Measurements from ENCODE around the gene ESRP2.
A peak's percentile ranks its signal among the peaks of the same experiment; 100 is the strongest.

The ESRP2 gene

GRCh38 chr16:68264128-68265077, 28.5 kb upstream of the ESRP2 start, which contains the start of gene SLC7A6:
SLC7A6 (plus strand) TSS chr16:68264526; CDS start chr16:68274727, 10,201 bp downstream.
- no peaks in the 10 kb centered on the region for H3K9me3 ChIP-seq (ENCODE audit: control insufficient read depth, low read length)
- peak within 1 kb of the TSS; percentile 50 for H3K9ac ChIP-seq
- peak within 1 kb of the TSS; percentile 97 for H2AFZ ChIP-seq
- peak within 1 kb of the TSS; percentile 66 for H3K27ac ChIP-seq
- H3K27me3 ChIP-seq (ENCODE audit: control insufficient read depth, insufficient read depth, low read length): no peaks in the 10 kb centered on the region
- peaks cover 9% of the 10 kb centered on the region for H3K4me1 ChIP-seq
- no peaks in the 10 kb centered on the region for H3K36me3 ChIP-seq (ENCODE audit: control insufficient read depth, insufficient read depth, low read length)
- TF ChIP-seq CTCF (IDR thresholded peaks at IDR 0.05): peak; percentile 72
- peak within 1 kb of the TSS; percentile 64 for H3K4me2 ChIP-seq (ENCODE audit: low read length)
- peak within 1 kb of the TSS; percentile 58 for H3K4me3 ChIP-seq (ENCODE audit: low read depth, low read length)
- H3K79me2 ChIP-seq: peaks cover 3% of the 10 kb centered on the region

GRCh38 chr16:68263559-68264127, 27.7 kb upstream of the ESRP2 start:
- Histone ChIP-seq H3K4me1 (peaks cover 13% of the 10 kb centered on the region), H3K4me3 (ENCODE audit: low read depth, low read length) (peak overlapping the region; percentile 56), H3K36me3 (ENCODE audit: control insufficient read depth, insufficient read depth, low read length) (no peaks in the 10 kb centered on the region), H3K4me2 (ENCODE audit: low read length) (peak overlapping the region; percentile 64), H3K27ac (peak overlapping the region; percentile 57), H3K9me3 (ENCODE audit: control insufficient read depth, low read length) (no peaks in the 10 kb centered on the region), H3K27me3 (ENCODE audit: control insufficient read depth, insufficient read depth, low read length) (no peaks in the 10 kb centered on the region), H3K9ac (peak overlapping the region; percentile 50), H3K79me2 (peaks cover 3% of the 10 kb centered on the region), H2AFZ (peak overlapping the region; percentile 97)
- no peak for TF ChIP-seq CTCF (IDR thresholded peaks at IDR 0.05)

GRCh38 chr16:68259007-68259825, 23.3 kb upstream of the ESRP2 start:
- no peaks in the 10 kb centered on the region for H3K27me3 ChIP-seq (ENCODE audit: control insufficient read depth, insufficient read depth, low read length)
- H3K9me3 ChIP-seq (ENCODE audit: control insufficient read depth, low read length): no peaks in the 10 kb centered on the region
- H3K9ac ChIP-seq: no peak overlapping the region
- peaks cover 23% of the 10 kb centered on the region for H3K4me1 ChIP-seq
- peak; percentile 9 for TF ChIP-seq CTCF (IDR thresholded peaks at IDR 0.05)
- peaks cover 3% of the 10 kb centered on the region for H3K79me2 ChIP-seq
- no peak overlapping the region for H2AFZ ChIP-seq
- H3K27ac ChIP-seq: peak overlapping the region; percentile 58
- no peak overlapping the region for H3K4me2 ChIP-seq (ENCODE audit: low read length)
- H3K4me3 ChIP-seq (ENCODE audit: low read depth, low read length): no peak overlapping the region
- no peaks in the 10 kb centered on the region for H3K36me3 ChIP-seq (ENCODE audit: control insufficient read depth, insufficient read depth, low read length)

- TF ChIP-seq CTCF (IDR thresholded peaks at IDR 0.05): no peak
- Histone ChIP-seq H3K9ac (no peak overlapping the region), H3K9me3 (ENCODE audit: control insufficient read depth, low read length) (no peaks in the 10 kb centered on the region), H3K4me1 (peaks cover 19% of the 10 kb centered on the region), H3K27ac (peak overlapping the region; percentile 58), H3K4me2 (ENCODE audit: low read length) (no peak overlapping the region), H3K27me3 (ENCODE audit: control insufficient read depth, insufficient read depth, low read length) (no peaks in the 10 kb centered on the region), H2AFZ (peak overlapping the region; percentile 65), H3K79me2 (peaks cover 3% of the 10 kb centered on the region), H3K36me3 (ENCODE audit: control insufficient read depth, insufficient read depth, low read length) (no peaks in the 10 kb centered on the region), H3K4me3 (ENCODE audit: low read depth, low read length) (no peak overlapping the region)
Observed at GRCh38 chr16:68257906-68258800, 22.2 kb upstream of the ESRP2 start.

Measured in parathyroid adenoma (tissue), 2 donors.